HS-27A (cell line): ENCODE results near the gene HS6ST3.

ENCODE experiments used
- DNase-seq: peaks from one replicate; pipeline ENCODE4 v3.0.0-alpha.2; 2012; ENCODE audit warnings: low read depth, missing footprints

The HS6ST3 gene

DNA sequence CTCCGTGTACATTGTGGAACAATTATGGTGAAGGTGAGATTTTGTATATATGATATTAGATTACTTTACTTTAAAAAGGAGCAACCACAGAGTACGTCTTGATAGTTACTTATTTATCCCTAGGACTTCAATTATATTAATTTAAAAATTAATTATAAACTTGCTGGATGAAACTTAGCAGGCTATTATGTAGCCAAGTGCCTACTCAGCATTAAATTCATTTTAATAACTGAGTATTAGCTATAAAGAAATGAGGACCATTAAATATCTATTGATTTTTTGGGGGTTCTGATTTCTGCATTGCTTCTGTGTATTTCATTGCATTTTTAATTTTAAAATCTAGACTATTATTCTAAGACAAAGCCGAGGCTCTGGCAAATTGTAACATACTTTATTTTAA is 109.4 kb downstream of the HS6ST3 start:
- no peak for DNase-seq

DNA sequence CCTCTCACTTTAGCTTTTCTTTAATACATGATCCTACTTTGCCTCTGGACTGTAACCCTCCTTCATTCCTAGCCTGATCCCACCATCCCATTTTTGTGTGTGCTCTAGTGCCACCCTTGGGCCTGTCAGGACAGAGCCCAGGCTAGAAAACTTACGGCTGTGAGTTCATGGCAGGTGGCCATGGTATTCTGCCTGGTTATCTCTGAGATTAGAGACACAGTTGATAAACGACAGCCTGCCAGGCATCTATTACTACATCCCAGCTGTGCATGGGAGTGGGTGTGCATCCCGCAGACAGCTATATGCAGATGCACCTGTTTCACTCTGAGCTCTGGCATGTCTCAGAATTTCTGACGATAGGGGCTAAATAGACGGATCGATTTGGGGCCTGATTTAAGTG is 110.9 kb downstream of the HS6ST3 start:
- DNase-seq = no peak

DNA sequence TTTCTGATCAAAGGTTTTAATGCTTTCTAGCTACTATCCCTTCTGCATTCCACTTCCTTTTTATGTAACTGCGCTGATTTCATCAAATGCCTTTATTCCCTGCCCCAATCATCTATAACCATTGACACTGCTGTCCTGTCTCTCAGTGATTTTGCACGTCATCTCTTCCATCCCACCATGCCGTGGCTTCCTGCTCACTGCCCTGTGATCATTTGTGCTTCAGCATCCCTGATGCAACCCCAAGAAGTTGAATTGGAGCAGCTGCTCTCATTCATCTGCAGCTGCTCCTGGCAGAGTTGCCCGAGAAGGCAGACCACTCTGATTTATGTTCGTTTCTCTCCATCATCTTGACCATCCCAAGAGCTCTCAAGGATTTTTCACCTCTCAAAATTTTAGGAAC is 112.4 kb downstream of the HS6ST3 start:
- no peak for DNase-seq

DNA sequence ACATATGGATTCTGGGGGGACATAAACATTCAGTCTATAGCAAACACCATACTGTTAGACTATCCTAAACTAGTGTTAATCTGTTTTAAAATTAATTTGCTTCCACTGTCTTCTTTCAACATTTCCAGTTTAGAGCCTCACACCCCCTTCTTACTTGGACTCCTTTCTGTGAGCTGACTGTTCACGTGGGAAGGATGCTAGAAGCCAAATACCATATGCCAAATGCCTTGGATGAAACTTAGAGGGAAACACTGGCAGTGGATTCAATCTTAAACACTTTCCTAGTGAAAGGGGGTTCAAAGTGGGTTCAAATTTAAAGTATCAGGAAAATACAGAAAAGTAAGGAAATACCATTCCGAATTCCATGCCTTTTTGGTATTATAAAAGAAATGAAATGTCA is 113.6 kb downstream of the HS6ST3 start:
- DNase-seq = no peak

DNA sequence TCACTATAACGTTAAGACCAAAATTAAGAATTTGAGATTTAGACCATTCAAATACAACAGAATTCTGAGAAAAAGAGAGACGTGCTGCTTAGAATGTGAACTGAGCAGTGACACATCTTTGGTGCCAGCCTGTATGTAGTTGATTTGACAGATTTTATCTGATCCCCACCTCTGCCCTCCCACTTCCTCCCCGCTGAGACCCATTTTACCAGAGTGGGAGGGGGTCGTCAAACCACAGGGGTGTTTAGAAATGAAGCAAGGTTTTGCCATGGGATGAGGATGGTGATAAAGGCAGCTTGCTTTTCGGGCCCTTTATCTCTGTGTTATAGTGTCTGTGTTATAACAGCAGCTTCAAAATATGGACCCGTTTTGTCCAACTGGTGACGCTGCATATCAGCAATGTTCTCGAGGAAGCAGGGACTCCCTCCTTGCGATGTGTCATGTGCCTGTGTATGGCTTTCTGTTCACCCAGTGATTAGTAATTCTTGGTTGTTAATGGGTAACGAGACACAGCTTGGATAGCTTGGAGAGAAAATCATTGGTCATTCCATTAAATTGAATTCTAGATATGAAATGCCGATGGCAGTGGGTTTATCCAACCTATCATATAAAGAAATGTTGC is 125.0 kb downstream of the HS6ST3 start:
- DNase-seq = no peak

DNA sequence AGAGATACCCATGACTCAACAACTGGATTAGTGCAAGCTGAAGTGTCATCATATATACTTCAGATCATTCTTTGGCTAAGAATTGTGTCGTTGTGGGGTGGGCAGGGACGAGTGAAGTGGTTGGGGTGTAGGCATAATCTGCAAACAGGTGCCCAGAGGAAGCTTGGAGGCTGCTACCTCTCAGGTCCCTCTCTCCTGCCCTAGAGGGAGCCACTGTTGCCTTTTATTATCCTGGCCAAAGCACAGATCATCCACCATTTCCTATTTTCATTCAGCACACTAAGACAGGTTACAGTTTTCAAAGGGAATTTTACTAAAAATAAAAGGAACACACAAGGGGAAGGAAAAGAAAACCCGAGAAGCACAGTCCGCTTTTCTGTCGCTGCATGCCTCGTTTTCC is 126.6 kb downstream of the HS6ST3 start:
- DNase-seq = no peak

DNA sequence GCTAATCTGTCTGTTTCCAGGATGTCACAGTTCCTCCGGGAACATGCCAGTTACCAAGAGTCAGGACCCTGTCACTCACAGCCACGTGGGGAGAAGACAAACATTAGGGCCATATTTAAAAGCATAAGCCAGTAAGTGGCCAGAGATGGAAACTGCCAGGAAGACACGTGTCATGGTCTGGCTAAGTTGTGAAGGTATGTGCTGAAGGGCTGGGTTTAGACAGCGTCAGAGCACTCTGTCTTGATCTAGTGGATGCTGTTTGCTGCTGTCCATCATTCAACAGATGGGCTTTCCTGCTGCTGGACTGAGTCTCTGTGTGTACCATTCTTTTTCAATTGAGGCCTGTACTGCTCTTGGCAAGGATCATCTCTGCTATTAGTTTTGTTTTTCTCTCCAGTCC is 128.6 kb downstream of the HS6ST3 start:
- DNase-seq = no peak

DNA sequence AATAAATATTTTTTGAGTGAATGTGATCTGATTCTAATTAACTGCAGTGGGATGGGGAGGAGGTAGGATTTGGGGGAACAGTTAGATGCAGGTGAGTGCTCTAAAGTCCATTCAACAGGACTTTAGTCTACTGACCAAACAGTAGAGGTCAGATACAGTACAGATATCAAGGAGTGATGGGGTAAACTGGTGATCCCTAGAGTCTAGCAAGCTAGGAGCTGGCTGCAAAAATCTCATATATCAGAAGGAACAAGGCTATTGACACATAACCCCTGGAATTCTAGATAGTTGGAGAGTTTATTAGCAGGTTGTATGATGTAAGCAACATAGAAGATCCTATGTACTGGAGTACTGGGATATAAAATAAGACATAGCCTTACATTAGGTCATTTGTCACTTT is 131.6 kb downstream of the HS6ST3 start:
- DNase-seq = no peak

DNA sequence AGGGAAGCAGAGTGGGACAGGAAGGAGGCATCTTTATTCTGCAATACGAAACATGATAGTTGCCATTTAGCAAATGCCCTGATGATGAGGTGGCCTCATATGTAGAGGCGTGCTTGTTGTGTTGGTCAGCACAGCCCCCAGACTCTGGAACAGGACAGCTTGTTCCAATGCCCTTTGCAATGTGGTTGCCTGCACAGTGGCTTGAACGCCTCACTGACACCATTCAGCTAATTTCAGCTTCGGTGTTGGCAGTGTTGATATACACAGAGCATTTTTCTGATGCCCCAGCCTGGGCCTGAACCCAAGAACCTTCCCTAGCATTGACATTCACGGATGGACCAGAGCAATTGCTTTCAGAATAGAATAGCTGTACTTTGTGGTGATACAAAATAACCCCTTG is 133.3 kb downstream of the HS6ST3 start:
- no peak for DNase-seq

DNA sequence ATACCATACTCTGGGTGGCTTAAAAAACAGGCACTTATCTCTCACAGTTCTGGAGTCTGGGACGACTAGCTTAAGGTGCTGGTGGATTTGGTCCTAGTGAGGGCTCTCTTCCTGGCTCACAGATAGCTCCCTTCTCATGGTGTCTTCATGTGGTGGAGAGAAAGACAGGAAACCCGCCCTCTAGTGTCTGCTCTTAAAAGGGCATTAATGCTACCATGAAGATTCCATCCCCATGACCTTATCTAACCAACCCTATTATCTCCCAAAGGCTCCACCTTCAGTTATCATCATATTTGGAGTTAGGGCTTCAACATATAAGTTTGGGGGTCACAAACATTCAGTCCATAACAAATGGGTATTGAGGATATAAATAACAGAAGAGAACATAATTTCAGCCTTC is 139.4 kb downstream of the HS6ST3 start:
- no peak for DNase-seq

DNA sequence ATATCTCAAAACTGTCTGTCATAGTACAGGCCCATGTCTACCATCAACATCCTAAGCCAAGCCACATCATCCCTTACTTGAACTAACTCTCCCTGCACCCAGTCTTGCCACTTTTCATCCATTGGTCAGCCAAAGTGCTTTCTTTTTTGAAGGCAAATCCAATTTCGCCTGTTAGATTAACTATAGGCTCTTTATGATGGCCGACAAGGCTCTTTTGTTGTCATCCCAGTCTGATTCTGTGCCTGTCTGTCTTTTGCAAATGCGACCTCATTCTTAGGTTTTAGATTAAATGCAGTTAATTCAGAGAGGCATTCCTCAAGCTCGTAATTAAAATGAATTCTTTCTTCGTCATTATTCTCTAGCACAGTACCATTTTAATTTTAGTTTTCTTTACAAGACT is 148.3 kb downstream of the HS6ST3 start:
- no peak for DNase-seq

DNA sequence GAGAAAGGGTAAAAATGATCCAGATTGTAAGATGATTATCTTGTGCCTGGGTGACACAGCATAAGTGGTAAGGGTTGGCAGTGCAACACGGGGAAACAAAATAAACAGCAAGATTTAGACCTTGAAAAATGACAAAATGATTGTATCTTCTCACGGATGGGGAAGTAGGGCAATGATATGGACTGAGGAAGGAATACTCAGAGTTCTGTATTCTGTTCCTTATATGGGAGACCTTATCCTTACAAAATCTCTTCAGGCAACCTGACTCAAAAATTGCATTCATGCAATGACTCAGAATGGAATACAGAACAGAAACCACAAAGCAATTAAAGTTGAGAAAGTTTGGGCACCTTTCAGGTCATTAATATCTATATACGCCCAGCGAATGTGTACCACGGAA is 149.0 kb downstream of the HS6ST3 start:
- no peak for DNase-seq

DNA sequence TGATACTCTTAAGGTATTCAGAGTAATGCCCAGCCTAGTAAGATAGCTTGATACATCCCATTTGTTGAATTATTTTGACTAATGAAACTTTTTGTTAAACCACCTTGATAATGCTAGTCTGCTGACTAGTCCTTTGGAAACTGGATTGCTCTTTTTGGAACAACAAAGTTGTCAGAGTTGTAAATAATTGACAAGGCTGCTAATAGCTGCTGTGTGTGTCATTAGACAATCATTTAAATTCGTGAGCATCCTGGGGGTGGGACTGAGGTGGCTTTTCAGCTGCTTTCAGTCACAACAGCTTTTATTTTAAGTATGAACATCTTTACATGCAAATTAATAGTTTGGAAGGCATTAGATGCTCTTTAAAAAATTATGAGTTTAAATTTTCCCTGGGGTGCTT is 153.5 kb downstream of the HS6ST3 start:
- no peak for DNase-seq

DNA sequence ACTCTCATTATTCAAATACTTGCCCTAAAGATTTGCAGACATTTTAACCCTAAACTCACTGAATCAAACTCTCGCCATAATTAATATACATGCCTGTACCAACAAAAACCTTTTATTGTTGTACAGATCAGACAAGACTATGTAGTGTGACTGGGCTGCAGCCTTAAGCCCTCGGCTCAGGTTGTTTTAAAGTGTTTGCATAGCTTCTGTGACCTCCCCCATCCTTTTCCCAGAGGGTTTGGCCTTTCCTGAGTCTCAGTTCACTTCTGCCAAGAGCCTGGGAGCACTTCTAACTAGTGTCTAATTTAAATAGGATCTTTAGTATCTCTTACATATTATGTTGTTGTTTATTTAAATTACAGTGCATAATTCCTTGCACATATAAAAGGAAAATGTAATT is 158.2 kb downstream of the HS6ST3 start:
- no peak for DNase-seq

DNA sequence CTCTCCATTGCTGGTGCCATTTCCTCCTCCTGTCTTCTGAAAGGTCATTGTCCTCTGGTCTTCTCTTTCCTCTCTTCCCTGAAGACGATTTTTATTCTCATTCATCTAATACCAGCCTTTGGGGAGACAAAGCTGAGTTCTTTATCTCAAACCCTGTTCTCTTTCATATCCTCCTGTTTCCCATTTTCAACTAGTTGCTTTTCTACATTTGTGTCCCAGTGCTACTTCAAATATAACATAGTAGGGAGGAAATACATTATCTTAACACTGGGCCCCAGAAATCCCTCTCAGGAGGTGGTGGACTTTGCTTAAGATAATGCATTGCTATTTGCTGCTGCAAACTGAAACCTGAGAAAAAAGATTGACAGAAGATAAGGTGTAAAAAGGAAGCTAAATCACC is 159.1 kb downstream of the HS6ST3 start:
- no peak for DNase-seq

DNA sequence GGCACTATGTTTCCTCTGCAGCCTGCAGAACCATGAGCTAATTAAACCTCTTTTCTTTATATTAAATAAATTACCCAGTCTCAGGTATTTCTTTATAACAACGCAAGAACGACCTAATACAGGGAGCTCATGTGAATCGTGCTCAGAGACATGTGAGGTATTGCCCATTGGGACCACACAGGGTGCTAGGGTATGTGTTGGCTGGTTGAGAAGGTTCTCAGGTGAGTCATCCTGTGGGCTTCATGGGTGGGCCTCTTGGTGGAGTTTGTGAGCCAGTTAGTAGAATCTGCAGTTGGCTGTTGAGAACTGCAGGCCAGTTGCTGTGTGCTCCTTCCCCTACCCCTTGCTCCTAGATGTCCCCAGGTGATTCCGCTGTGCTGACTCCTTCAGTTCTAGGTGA is 163.0 kb downstream of the HS6ST3 start:
- DNase-seq = no peak

DNA sequence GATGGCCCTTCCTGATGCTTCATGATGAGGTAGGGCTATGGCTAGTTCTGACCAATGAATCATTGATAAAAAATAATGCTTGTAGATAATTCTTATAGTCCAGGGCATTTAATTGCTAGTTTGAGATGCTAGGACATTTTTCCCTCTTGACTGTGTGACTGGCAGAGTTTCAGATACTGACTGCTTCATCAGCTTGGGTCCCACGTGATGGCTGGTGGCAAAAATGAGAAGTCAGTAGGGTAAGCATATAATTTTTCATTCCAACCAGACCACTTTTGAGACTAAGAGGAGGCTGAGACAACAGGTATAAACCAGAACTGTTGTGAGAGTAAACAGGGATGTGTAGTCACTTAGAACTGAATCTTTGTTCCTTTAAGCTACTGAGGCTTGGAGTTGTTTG is 183.3 kb downstream of the HS6ST3 start:
- DNase-seq = no peak

DNA sequence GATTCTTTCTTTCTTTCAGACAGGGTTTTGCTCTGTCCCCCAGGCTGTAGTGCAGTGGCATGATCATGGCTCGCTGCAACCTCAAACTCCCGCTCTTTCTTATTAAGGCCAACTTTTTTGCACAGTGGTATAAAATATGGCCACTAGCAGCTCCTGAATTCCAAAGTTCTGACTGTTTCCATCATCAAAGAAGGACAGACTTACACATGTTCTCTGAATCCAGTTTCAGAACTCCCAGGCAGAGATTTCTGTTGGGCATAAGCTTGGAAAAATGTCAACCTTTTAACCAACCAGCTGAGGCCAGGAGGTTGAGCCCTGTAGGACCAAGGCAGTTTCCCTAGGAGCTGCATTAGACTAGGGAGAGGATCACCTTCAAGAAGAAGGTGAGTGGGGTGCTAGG is 184.1 kb downstream of the HS6ST3 start:
- DNase-seq = no peak

DNA sequence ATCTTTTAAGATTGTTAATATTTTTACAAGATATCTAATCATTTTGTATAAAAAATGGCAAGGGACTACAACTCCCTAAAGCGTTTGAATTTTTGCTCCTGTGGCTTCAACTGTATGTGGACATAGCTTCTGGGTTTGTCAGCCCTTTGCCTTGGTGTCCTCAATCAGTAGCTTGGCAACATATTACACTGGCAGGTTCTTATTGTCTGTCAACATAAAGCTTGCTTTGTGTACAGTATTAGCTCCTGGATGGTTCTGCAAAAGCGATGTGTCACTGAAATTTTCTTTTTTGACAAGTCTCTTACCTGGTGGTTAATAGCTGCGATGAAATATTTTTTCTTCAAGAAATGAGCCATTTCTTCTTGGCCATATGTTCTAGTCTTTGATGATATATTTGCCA is 190.0 kb downstream of the HS6ST3 start:
- DNase-seq = no peak

DNA sequence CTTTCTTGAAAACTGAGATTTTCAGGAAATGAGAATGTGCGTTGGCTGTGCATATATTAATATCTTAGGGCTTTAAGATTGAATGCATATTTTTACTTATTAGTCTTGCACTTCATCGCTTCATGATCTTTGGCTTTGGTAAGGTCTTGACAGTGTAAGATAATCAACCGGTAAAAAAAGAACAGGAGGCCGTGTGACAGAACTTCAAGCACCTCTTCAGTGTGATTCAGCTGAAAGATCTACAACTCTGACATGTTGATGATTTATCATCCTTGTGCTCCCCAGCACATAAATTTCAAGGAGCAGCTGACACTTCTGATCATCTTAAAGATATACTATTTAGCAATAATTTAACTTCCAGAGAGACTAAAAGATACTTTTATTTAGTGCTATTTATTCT is 195.1 kb downstream of the HS6ST3 start:
- DNase-seq = no peak

DNA sequence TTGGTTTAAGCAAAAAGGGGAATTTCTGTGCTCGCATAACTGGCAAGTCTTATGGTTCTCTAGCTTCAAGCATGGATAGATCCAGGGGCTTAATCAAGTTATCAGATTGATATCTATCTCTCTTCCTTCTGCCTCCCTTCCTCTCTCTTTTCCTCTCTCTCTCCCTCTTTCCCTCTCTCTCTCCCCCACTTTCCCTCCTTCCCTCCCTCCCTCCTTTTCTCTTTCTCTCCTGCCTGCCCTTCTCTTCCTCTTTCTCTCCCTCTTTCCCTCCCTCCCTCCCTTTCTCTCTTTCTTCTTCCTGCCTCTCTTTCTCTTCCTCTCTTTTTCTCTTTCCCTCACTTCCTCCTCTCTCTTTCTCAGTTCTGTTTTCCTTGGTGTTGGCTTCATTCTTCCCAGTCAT is 195.8 kb downstream of the HS6ST3 start:
- DNase-seq = no peak

DNA sequence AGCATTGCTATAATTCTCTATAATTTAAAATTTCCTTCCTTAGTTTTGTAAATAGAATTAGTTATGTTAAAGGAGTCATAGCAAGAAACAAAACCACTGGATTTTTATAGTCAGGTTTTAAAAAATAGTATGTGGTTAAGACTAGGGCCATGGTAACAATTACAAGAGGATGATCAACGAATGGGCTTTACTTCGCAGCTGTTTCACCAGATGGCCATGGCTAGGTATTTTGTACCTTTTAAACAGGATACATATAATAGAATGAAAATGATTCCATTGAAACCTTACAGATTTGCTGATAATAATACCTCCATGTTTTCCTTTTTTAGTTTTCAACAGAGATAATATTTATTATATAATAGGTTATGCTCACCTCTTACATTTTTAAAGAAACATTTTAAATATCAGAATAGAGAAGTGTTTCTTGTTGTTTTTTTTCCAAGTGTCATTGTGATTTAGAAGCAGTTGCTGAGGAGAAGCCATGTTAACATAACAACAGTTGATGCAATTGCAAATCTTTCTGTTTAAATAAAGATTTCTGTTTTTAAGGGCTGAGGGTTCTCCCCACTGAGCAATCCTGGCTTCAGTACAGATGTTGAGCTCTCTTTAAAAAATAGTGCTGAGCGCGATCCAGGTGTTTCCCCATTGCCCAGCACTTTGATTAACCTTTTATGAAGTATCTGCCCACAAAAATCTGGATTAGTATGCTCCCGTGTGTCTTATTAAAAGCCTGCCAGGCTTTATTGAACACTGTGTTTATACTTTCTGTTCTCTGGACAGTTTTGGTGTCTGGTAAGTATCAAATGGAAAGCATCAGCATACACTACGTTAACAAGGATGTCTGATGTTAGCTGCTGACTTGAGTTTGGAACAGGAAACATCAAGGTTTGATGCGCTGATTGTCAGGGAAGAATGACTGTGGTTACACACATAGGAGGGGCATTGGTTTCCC is 205.3 kb downstream of the HS6ST3 start:
- no peak for DNase-seq

DNA sequence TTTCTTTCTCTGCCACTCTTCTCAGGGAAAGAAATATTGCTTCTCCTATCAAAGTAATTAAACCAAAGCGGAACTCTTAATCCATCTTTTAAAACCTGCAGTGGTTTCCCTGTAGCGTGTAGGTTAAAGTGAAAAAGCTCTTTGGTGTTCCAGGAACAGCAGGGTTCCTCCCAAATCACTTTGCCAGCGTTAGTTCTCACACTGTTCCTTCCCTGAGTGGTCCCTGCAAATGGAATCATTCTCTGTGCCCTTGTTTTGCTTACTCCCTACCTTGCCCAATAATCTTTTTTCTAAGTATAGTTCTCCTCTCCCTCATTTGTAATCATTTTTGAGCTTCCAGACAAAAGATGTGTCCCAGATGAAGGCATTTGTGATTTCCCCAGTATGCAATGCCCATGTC is 207.5 kb downstream of the HS6ST3 start:
- no peak for DNase-seq

DNA sequence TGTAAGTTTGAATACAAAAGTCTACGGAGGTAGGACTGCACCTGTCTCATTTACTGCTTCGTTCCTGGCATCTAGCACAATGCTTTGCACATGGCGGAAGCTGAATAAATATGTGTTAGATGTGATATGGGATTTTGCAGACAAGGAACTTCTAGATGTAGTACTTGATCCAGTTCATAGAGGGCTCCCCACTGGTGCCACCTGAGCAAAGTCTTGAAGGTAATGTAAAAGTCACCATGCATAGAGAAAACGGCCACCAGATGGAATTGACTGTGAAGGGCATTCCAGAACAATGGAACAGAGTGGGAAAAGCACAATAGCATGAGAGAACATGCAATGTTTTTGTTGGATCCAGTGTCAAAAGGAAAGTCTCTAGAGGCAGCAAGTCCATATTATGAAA is 209.3 kb downstream of the HS6ST3 start:
- no peak for DNase-seq
